WTC11 (cell line): Measurements from ENCODE around the gene IFNAR1. TPM values are rescaled to one million over a fixed set of nuclear protein-coding genes. Genes with fewer than 3 reads are reported as not detected.

Source experiments
- ATAC-seq: fragments of 200-7000 bp; cut with Tn5 transposase; 2 replicates; pipeline ENCODE4 v1.10.0; 2021; ENCODE audit warnings: mild to moderate bottlenecking, moderate library complexity
- CTCF ChIA-PET: fragments of 300-600 bp; sonication (Branson Sonifier 250); formaldehyde crosslinking; loops from one replicate; lab custom pipeline; 2021; ENCODE audit warnings: antibody characterized with exemption; lab: Charles Lee
- POLR2A ChIA-PET: fragments of 350-600 bp; sonication (Branson Sonifier 250); formaldehyde crosslinking; loops from one replicate; lab custom pipeline; 2021; ENCODE audit warnings: antibody characterized with exemption; lab: Charles Lee
- DNase-seq: peaks from one replicate; pipeline ENCODE4 v3.0.0; 2021; ENCODE audit warnings: low spot score
- H3K27ac Mint-ChIP-seq: 2 replicates; pipeline ENCODE4 v1.8.0; 2021; ENCODE audit warnings: mixed read lengths
- H3K27me3 Mint-ChIP-seq: 2 replicates; pipeline ENCODE4 v1.8.0; 2021; ENCODE audit warnings: low read depth, mild to moderate bottlenecking, moderate library complexity, mixed read lengths
- H3K36me3 Mint-ChIP-seq: 2 replicates; pipeline ENCODE4 v1.8.0; 2021; ENCODE audit warnings: mixed read lengths
- H3K4me1 Mint-ChIP-seq: 2 replicates; pipeline ENCODE4 v1.8.0; 2022; ENCODE audit warnings: mixed read lengths
- H3K4me3 Mint-ChIP-seq: 2 replicates; pipeline ENCODE4 v1.8.0; 2021; ENCODE audit warnings: mild to moderate bottlenecking, moderate library complexity, mixed read lengths
- H3K9me3 Mint-ChIP-seq: 2 replicates; pipeline ENCODE4 v1.8.0; 2021; ENCODE audit warnings: mixed read lengths
- CREB1 ChIP-seq: sonication (generic); formaldehyde crosslinking; IDR thresholded peaks from 2 replicates; pipeline ENCODE4 v1.8.0; 2023; ENCODE audit warnings: mild to moderate bottlenecking, missing genetic modification reagents
- ESRRA ChIP-seq: sonication (generic); formaldehyde crosslinking; IDR thresholded peaks from 2 replicates; pipeline ENCODE4 v1.8.1; 2022; ENCODE audit warnings: mild to moderate bottlenecking, missing genetic modification reagents, borderline replicate concordance
- ETV6 ChIP-seq: sonication (generic); formaldehyde crosslinking; IDR thresholded peaks from 2 replicates; pipeline ENCODE4 v1.8.1; 2022; ENCODE audit warnings: mild to moderate bottlenecking, missing genetic modification reagents
- FOXJ3 ChIP-seq: sonication (generic); formaldehyde crosslinking; IDR thresholded peaks from 2 replicates; pipeline ENCODE4 v1.9.0; 2021; ENCODE audit warnings: missing genetic modification reagents, mild to moderate bottlenecking, borderline replicate concordance
- FOXK1 ChIP-seq: sonication (generic); formaldehyde crosslinking; IDR thresholded peaks from 2 replicates; pipeline ENCODE4 v1.8.0; 2022; ENCODE audit warnings: mild to moderate bottlenecking, moderate library complexity, missing genetic modification reagents
- IRF2 ChIP-seq: sonication (generic); formaldehyde crosslinking; IDR thresholded peaks from 2 replicates; pipeline ENCODE4 v1.8.0; 2022; ENCODE audit warnings: low read depth, missing genetic modification reagents, borderline replicate concordance
- MYBL2 ChIP-seq: sonication (generic); formaldehyde crosslinking; IDR thresholded peaks from 2 replicates; pipeline ENCODE4 v1.8.1; 2023; ENCODE audit warnings: mild to moderate bottlenecking, moderate library complexity, missing genetic modification reagents
- NR1H2 ChIP-seq: sonication (generic); formaldehyde crosslinking; IDR thresholded peaks from 2 replicates; pipeline ENCODE4 v1.9.0; 2021; ENCODE audit warnings: mild to moderate bottlenecking, moderate library complexity, missing genetic modification reagents
- NR3C1 ChIP-seq: sonication (generic); formaldehyde crosslinking; conservative IDR thresholded peaks from 2 replicates; pipeline ENCODE4 v1.8.1; 2023; ENCODE audit warnings: low read depth, mild to moderate bottlenecking, missing genetic modification reagents
- OVOL2 ChIP-seq: fragments of 250-450 bp; sonication (Bioruptor Pico); IDR thresholded peaks from 2 replicates; pipeline ENCODE4 v1.9.0; 2021; ENCODE audit warnings: mild to moderate bottlenecking, borderline replicate concordance
- SMAD4 ChIP-seq: sonication (generic); formaldehyde crosslinking; IDR thresholded peaks from 2 replicates; pipeline ENCODE4 v1.8.0; 2022; ENCODE audit warnings: mild to moderate bottlenecking, missing genetic modification reagents
- TCF7 ChIP-seq: sonication (generic); formaldehyde crosslinking; IDR thresholded peaks from 2 replicates; pipeline ENCODE4 v1.8.0; 2022; ENCODE audit warnings: mild to moderate bottlenecking, low read depth, missing genetic modification reagents, moderate library complexity
- TP53 ChIP-seq: sonication (generic); formaldehyde crosslinking; IDR thresholded peaks from 2 replicates; pipeline ENCODE4 v1.8.1; 2023; ENCODE audit warnings: mild to moderate bottlenecking, missing genetic modification reagents
- ZBTB21 ChIP-seq: sonication (generic); formaldehyde crosslinking; IDR thresholded peaks from 2 replicates; pipeline ENCODE4 v1.8.1; 2023; ENCODE audit warnings: mild to moderate bottlenecking, missing genetic modification reagents, borderline replicate concordance
- ZNF416 ChIP-seq: fragments of 250-450 bp; sonication (Bioruptor Pico); IDR thresholded peaks from 2 replicates; pipeline ENCODE4 v1.9.0; 2021; ENCODE audit warnings: mild to moderate bottlenecking, inconsistent platforms
- ZNF423 ChIP-seq: fragments of 250-450 bp; sonication (Bioruptor Pico); IDR thresholded peaks from 2 replicates; pipeline ENCODE4 v2.1.2; 2022; ENCODE audit warnings: mild to moderate bottlenecking, moderate library complexity
- total RNA-seq: library from RNA; stranded (reverse); gene quantifications from 3 replicates; pipeline ENCODE4 v1.2.3, GENCODE V29; 2021
- TF ChIP-seq, protein P1 (sequence below): fragments of 250-450 bp; sonication (Bioruptor Pico); conservative IDR thresholded peaks from 2 replicates; pipeline ENCODE4 v1.9.0; 2021; ENCODE audit warnings: mild to moderate bottlenecking
- TF ChIP-seq, protein P2 (sequence below): sonication (generic); formaldehyde crosslinking; IDR thresholded peaks from 2 replicates; pipeline ENCODE4 v1.8.1; 2023; ENCODE audit warnings: mild to moderate bottlenecking, missing genetic modification reagents, moderate library complexity
- TF ChIP-seq, protein P3 (sequence below): fragments of 250-450 bp; sonication (Bioruptor Pico); IDR thresholded peaks from 2 replicates; pipeline ENCODE4 v2.1.2; 2022; ENCODE audit warnings: mild to moderate bottlenecking, moderate library complexity
- TF ChIP-seq, protein P4 (sequence below): sonication (generic); formaldehyde crosslinking; IDR thresholded peaks from 2 replicates; pipeline ENCODE4 v1.8.0; 2023; ENCODE audit warnings: missing genetic modification reagents
- TF ChIP-seq, protein P5 (sequence below): fragments of 250-450 bp; sonication (Bioruptor Pico); IDR thresholded peaks from 2 replicates; pipeline ENCODE4 v1.9.0; 2021; ENCODE audit warnings: mild to moderate bottlenecking
- TF ChIP-seq, protein P6 (sequence below): fragments of 250-450 bp; sonication (Bioruptor Pico); IDR thresholded peaks from 2 replicates; pipeline ENCODE4 v1.8.0; 2021; ENCODE audit warnings: mild to moderate bottlenecking
- TF ChIP-seq, protein P7 (sequence below): sonication (generic); formaldehyde crosslinking; IDR thresholded peaks from 2 replicates; pipeline ENCODE4 v1.8.1; 2022; ENCODE audit warnings: low read depth, mild to moderate bottlenecking, moderate library complexity, missing genetic modification reagents, borderline replicate concordance
- TF ChIP-seq, protein P8 (sequence below): sonication (generic); formaldehyde crosslinking; IDR thresholded peaks from 2 replicates; pipeline ENCODE4 v1.8.1; 2022; ENCODE audit warnings: low read depth, missing genetic modification reagents, borderline replicate concordance
- TF ChIP-seq, protein P9 (sequence below): sonication (generic); formaldehyde crosslinking; conservative IDR thresholded peaks from 2 replicates; pipeline ENCODE4 v1.8.1; 2022; ENCODE audit warnings: mild to moderate bottlenecking, missing genetic modification reagents

The IFNAR1 gene
- total RNA-seq, 1 experiment from 2014 or later, result 12.2 TPM

DNA sequence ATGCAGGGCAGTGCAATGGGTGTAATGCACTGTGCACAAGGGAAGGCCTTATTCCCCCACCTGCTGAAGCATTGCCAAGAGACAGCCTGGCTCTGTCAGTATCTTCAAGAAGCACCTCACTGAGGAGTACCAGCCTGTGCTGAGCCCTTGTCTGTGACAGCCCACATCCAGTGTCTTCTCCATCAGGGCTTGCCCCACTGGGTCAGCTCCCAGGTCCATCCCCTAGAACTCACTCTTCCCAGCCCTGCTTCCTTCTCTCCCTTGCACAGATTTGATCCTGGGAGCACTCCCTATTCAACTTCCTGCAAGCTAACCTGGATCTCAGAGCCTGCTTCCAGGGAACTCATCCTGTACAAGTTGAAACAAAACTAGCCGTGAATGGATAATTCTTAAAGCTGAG is 44.8 kb downstream of the IFNAR1 start (continued):
- TF ChIP-seq, protein P1, sequence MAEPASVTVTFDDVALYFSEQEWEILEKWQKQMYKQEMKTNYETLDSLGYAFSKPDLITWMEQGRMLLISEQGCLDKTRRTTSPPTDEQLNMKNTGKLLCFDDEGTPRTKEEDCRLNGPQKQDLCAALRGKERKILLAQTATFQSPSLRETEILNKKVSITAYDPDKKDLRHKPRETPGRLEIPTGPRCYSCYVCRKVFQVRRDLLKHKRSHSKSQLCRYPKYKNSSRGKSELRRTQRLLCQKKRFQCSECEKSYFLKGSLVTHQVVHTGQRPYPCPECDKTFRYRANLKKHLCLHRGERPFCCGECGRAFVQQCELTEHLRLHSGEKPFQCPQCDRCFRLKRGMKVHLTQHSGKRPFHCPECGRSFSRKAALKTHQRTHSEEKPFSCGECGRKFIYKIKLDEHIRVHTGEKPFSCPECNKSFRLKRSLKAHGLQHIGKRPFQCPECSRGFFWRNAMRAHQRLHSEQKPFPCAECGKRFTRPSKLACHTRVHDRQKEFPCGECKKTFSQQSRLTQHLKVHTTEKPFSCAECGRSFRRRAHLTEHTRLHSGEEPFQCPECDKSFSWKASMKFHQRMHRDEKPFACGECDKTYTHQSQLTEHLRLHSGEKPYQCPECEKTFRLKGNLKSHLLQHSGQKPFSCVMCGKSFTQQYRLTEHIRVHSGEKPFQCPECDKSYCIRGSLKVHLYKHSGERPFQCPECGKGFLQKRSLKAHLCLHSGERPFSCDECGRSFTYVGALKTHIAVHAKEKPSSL (CRISPR knock-in tag), result no peak
- no peak for TF ChIP-seq ZNF416 (CRISPR knock-in tag)
- TF ChIP-seq FOXJ3 (CRISPR knock-in tag), result no peak
- no peak for TF ChIP-seq NR1H2 (CRISPR knock-in tag)
- TF ChIP-seq, protein P2, sequence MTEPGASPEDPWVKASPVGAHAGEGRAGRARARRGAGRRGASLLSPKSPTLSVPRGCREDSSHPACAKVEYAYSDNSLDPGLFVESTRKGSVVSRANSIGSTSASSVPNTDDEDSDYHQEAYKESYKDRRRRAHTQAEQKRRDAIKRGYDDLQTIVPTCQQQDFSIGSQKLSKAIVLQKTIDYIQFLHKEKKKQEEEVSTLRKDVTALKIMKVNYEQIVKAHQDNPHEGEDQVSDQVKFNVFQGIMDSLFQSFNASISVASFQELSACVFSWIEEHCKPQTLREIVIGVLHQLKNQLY (CRISPR knock-in tag), result no peak
- TF ChIP-seq, protein P3, sequence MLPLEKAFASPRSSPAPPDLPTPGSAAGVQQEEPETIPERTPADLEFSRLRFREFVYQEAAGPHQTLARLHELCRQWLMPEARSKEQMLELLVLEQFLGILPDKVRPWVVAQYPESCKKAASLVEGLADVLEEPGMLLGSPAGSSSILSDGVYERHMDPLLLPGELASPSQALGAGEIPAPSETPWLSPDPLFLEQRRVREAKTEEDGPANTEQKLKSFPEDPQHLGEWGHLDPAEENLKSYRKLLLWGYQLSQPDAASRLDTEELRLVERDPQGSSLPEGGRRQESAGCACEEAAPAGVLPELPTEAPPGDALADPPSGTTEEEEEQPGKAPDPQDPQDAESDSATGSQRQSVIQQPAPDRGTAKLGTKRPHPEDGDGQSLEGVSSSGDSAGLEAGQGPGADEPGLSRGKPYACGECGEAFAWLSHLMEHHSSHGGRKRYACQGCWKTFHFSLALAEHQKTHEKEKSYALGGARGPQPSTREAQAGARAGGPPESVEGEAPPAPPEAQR (CRISPR knock-in tag), result no peak
- no peak for TF ChIP-seq FOXK1 (CRISPR knock-in tag)

DNA sequence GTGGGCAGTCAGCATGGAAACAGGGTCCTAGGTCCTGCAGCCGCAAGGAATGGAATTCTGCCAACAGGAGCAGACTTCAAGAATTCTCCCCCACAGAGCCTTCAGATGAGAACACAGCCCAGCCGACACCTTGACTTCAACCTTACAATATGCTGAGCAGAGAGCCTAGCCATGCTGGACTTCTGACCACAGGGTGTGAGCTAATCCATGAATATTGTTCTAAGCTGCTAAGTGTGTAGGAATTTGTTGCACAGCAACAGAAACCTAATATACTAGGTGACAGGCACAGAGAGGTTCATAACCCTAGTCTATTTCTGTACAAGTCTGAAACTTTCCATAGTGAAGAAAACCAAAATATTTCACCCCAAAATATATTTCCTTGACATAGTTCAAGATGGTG is 45.5 kb downstream of the IFNAR1 start:
- ChIA-PET CTCF (interaction anchor here (3.0 kb wide), 1 partner anchor 9 kb away, joined by 11 read pairs; no protein-coding TSS in a partner anchor), POLR2A (no interaction called here)
- DNase-seq (no peak), ATAC-seq (no peak)
- H3K9me3 Mint-ChIP-seq, result peaks cover 47% of the 10 kb centered on the region
- H3K4me1 Mint-ChIP-seq, result peaks cover 7% of the 10 kb centered on the region
- H3K36me3 Mint-ChIP-seq, result peaks cover 46% of the 10 kb centered on the region
- no peak overlapping the region for H3K4me3 Mint-ChIP-seq
- no peak overlapping the region for H3K27ac Mint-ChIP-seq
- H3K27me3 Mint-ChIP-seq, result peaks cover 9% of the 10 kb centered on the region
- TF ChIP-seq ESRRA (CRISPR knock-in tag), result no peak
- no peak for TF ChIP-seq TP53 (CRISPR knock-in tag)
- TF ChIP-seq MYBL2, result no peak
- TF ChIP-seq ETV6 (CRISPR knock-in tag), result no peak
- no peak for TF ChIP-seq ZBTB21
- TF ChIP-seq, protein P4, sequence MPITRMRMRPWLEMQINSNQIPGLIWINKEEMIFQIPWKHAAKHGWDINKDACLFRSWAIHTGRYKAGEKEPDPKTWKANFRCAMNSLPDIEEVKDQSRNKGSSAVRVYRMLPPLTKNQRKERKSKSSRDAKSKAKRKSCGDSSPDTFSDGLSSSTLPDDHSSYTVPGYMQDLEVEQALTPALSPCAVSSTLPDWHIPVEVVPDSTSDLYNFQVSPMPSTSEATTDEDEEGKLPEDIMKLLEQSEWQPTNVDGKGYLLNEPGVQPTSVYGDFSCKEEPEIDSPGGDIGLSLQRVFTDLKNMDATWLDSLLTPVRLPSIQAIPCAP (CRISPR knock-in tag), result no peak
- TF ChIP-seq OVOL2 (CRISPR knock-in tag), result no peak
- TF ChIP-seq, protein P5, sequence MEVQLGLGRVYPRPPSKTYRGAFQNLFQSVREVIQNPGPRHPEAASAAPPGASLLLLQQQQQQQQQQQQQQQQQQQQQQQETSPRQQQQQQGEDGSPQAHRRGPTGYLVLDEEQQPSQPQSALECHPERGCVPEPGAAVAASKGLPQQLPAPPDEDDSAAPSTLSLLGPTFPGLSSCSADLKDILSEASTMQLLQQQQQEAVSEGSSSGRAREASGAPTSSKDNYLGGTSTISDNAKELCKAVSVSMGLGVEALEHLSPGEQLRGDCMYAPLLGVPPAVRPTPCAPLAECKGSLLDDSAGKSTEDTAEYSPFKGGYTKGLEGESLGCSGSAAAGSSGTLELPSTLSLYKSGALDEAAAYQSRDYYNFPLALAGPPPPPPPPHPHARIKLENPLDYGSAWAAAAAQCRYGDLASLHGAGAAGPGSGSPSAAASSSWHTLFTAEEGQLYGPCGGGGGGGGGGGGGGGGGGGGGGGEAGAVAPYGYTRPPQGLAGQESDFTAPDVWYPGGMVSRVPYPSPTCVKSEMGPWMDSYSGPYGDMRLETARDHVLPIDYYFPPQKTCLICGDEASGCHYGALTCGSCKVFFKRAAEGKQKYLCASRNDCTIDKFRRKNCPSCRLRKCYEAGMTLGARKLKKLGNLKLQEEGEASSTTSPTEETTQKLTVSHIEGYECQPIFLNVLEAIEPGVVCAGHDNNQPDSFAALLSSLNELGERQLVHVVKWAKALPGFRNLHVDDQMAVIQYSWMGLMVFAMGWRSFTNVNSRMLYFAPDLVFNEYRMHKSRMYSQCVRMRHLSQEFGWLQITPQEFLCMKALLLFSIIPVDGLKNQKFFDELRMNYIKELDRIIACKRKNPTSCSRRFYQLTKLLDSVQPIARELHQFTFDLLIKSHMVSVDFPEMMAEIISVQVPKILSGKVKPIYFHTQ (CRISPR knock-in tag), result no peak
- TF ChIP-seq TCF7 (CRISPR knock-in tag), result no peak
- TF ChIP-seq, protein P6, sequence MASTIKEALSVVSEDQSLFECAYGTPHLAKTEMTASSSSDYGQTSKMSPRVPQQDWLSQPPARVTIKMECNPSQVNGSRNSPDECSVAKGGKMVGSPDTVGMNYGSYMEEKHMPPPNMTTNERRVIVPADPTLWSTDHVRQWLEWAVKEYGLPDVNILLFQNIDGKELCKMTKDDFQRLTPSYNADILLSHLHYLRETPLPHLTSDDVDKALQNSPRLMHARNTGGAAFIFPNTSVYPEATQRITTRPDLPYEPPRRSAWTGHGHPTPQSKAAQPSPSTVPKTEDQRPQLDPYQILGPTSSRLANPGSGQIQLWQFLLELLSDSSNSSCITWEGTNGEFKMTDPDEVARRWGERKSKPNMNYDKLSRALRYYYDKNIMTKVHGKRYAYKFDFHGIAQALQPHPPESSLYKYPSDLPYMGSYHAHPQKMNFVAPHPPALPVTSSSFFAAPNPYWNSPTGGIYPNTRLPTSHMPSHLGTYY, result no peak
- TF ChIP-seq CREB1 (CRISPR knock-in tag), result no peak
- TF ChIP-seq SMAD4 (CRISPR knock-in tag), result no peak
- TF ChIP-seq IRF2 (CRISPR knock-in tag), result no peak
- TF ChIP-seq, protein P7, sequence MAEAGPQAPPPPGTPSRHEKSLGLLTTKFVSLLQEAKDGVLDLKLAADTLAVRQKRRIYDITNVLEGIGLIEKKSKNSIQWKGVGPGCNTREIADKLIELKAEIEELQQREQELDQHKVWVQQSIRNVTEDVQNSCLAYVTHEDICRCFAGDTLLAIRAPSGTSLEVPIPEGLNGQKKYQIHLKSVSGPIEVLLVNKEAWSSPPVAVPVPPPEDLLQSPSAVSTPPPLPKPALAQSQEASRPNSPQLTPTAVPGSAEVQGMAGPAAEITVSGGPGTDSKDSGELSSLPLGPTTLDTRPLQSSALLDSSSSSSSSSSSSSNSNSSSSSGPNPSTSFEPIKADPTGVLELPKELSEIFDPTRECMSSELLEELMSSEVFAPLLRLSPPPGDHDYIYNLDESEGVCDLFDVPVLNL (CRISPR knock-in tag), result no peak
- TF ChIP-seq ZNF423 (CRISPR knock-in tag), result no peak
- TF ChIP-seq NR3C1 (CRISPR knock-in tag), result no peak
- TF ChIP-seq, protein P8, sequence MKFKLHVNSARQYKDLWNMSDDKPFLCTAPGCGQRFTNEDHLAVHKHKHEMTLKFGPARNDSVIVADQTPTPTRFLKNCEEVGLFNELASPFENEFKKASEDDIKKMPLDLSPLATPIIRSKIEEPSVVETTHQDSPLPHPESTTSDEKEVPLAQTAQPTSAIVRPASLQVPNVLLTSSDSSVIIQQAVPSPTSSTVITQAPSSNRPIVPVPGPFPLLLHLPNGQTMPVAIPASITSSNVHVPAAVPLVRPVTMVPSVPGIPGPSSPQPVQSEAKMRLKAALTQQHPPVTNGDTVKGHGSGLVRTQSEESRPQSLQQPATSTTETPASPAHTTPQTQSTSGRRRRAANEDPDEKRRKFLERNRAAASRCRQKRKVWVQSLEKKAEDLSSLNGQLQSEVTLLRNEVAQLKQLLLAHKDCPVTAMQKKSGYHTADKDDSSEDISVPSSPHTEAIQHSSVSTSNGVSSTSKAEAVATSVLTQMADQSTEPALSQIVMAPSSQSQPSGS (CRISPR knock-in tag), result no peak
- TF ChIP-seq, protein P9, sequence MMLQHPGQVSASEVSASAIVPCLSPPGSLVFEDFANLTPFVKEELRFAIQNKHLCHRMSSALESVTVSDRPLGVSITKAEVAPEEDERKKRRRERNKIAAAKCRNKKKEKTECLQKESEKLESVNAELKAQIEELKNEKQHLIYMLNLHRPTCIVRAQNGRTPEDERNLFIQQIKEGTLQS, result no peak
